ENCODE measurements around the gene IL3RA.
"Not testable (repeated sequence)": the region's sequence is repeated elsewhere in the genome, so short reads cannot be mapped to it uniquely, and the experiment has no call there.

IL3RA gene

DNA sequence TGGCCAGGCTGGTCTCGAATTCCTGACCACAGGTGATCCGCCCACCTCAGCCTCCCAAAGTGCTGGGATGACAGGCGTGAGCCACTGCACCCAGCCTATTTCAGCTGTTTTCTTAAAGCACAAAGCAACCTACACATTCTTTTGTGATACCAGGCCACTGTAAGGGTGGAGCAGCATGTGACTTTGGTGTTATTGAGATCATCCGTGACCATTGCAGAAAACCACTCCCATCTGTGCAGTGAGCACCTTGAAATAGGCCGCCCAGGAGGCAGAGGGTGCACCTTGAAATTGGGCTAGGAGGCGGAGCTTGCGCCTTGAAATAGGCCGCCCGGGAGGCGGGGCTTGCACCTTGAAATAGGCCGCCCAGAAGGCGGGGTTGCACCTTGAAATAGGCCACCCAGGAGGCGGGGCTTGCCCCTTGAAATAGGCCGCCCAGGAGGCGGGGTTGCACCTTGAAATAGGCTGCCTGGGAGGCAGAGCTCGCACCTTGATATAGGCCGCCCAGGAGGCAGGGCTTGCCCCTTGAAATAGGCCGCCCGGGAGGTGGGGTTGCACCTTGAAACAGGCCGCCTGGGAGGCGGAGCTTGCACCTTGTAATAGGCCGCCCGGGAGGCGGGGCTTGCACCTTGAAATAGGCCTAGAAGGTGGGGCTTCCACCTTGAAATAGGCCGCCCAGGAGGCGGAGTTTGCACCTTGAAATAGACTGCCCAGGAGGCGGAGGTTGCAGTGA lies 64.3 kb downstream of the IL3RA start:
- DNase-seq, result no peak

- DNase-seq, result no peak
Measured at GRCh38 chrX:1401611-1402430, 65.2 kb downstream of the IL3RA start.

GRCh38 chrX:1403228-1403627 lies 66.6 kb downstream of the IL3RA start:
- no peak for DNase-seq

DNA sequence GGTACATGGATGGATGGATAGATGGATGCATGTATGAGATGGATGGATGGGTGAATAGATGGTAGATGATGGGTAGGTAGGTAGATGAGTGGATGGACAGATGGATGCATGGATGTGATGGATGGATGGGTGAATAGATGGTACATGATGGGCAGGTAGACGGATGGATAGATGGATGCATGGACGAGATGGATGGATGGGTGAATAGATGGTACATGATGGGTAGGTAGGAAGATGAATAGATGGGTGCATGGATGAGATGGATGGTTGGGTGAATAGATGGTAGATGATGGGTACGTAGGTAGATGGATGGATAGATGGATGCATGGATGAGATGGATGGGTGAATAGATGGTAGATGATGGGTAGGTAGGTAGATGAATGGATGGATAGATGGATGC lies 67.3 kb downstream of the IL3RA start:
- DNase-seq, result not testable (repeated sequence)

GRCh38 chrX:1405769-1406168 lies 69.2 kb downstream of the IL3RA start:
- DNase-seq, result not testable (repeated sequence)

DNA sequence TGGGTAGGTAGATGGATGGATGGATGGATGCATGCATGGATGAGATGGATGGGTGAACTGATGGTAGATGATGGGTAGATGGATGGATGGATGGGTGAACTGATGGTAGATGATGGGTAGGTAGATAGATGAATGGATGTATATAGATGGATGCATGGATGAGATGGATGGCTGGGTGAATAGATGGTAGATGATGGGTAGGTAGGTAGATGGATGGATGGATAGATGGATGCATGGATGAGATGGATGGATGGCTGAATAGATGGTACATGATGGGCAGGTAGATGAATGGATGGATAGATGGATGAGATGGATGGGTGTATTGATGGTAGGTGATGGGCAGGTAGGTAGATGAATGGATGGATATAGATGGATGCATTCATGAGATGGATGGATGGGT lies 70.5 kb downstream of the IL3RA start:
- DNase-seq, result no peak

- no peak for DNase-seq
Measured at GRCh38 chrX:1411326-1411725, 74.7 kb downstream of the IL3RA start.

DNA sequence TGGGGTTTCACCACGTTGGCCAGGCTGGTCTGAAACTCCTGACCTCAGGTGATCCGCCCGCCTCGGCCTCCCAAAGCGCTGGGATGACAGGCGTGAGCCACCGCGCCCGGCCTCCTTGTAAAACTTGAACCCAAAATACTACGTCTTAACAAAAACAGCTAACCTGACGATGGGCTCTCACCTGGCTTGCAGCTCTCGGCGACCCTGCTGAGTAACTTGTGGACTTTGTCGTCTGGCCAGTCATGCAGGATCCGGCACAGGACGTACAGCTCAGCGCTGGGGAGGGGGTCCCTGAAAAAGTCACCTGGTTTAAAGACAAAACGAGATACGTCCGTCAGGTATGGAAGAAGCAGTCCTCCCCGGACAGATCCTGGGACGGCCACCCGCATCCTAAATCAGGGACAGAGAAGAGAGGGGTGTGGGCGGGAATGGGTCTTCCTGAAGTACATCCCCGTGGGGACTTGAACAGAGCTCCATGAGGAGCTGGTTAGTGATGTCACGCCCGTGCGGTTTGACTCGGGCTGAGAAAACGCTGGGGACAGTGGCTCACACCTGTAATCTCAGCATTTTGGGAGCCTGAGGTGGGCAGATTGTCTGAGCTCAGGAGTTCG lies 76.1 kb downstream of the IL3RA start:
- no peak for DNase-seq

DNA sequence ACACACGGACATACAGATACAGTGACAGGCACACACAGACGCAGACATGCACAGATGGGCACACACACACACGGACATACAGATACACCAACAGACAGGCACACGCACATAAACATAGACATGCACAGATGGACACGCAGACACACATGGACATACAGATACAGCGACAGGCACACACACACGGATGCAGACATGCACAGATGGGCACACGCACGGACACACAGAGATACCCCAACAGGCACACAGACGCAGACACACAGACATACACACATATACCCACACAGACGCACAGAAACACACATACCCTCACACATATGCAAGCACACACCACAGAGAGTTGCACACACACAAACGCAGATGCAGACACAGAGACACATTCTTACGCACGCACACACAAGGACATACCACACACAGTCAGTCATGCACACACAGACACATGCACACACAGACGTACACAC lies 79.8 kb downstream of the IL3RA start:
- DNase-seq, result no peak

- no peak for DNase-seq
Measured at GRCh38 chrX:1416965-1417760, 80.6 kb downstream of the IL3RA start.

DNA sequence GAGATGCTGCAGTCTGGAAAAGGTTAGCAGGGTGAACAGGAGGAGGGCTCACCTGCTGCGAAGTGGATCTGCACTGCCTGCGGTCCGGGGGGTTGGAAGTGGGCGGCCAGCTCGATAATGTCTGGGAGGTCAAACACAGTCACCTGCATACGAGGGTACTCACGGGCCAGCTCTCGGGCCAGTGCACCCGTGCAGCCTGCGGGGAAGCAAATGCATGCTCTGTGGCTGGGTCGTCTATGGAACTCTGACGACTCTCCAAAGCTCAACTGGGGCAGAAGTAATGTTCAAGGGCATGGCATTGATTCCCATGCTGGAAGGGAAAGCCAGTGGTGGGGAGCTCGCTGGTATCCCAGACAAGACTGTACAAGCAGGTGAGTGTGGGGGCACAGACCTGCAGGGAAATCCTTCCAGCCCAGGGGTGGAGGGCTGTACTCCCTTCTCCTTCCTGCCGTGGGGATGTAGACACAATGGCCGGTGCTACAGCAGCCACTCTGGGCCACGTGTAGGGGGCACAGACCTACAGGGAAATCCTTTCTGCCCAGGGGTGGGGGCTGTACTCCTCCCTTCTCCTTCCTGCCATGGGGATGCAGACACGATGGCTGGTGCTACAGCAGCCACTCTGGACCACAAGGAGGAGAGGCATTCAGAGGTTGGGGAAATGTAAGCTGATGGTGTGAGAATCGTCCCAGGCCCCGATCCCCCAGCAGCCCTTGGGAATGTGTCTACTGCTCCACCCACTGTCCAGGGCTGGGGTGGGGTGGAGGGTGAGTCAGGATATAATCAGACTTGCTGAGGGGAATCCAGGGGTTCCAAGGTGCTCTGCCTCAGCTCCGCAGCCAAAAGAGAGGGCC lies 81.6 kb downstream of the IL3RA start:
- no peak for DNase-seq

DNA sequence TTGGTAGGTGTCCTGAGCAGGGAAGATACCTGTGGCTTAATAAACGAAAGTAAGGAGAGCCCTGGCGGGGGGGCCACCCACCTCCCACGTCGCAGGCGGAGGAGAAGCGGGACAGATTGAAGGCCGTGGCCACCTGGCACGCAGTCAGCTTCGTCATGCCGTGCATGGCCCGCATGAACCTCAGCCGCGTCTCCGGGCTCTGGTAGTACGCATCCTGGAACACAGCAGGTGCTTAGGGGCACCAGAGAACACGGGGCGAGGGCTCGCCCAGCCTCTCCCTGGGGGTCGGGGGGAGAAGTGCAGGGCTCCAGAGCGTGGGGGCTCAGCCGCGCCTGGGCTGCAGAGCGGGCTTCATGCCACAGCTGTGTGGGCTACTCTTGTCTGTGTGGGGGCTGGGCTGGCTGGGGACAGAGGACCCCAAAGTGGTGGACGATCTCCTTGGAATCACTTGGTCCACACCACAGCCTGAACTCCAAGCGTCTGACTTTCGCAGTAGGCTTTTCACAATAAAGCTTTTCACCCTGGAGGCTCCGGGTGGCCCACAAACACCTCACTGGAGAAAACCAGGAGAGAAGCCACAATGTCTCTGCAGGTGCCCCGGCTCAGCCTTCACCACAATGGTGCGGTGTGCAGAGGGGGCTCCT lies 82.4 kb downstream of the IL3RA start:
- no peak for DNase-seq

- DNase-seq, result no peak
Measured at GRCh38 chrX:1419545-1420355, 83.2 kb downstream of the IL3RA start.

- DNase-seq, result no peak
Measured at GRCh38 chrX:1420371-1420770, 83.8 kb downstream of the IL3RA start.

- no peak for DNase-seq
Measured at GRCh38 chrX:1421433-1422134, 85.0 kb downstream of the IL3RA start.

GRCh38 chrX:1422135-1422465 lies 85.5 kb downstream of the IL3RA start:
- no peak for DNase-seq

GRCh38 chrX:1423215-1423614 lies 86.6 kb downstream of the IL3RA start:
- no peak for DNase-seq

- no peak for DNase-seq
Measured at GRCh38 chrX:1424147-1424851, 87.7 kb downstream of the IL3RA start.

- no peak for DNase-seq
Measured at GRCh38 chrX:1425381-1425780, 88.8 kb downstream of the IL3RA start.

Measured in CD4-positive, alpha-beta T cell treated with Interferon alpha-2 for 1 hour (primary cell).